ENCODE data around the gene SLIT3.
A peak's percentile ranks its signal among the peaks of the same experiment; 100 is the strongest.

Gene SLIT3

GRCh38 chr5:168865968-168866367, 435.0 kb downstream of the SLIT3 start:
- Histone ChIP-seq H3K4me2 (ENCODE audit: low read length) (no peak overlapping the region), H3K4me3 (ENCODE audit: low read depth, low read length) (no peak overlapping the region), H3K9me3 (ENCODE audit: control insufficient read depth, low read length) (no peaks in the 10 kb centered on the region), H3K79me2 (peaks cover 19% of the 10 kb centered on the region), H2AFZ (peak overlapping the region; percentile 21), H3K9ac (no peak overlapping the region), H3K27me3 (ENCODE audit: control insufficient read depth, insufficient read depth, low read length) (no peaks in the 10 kb centered on the region), H3K36me3 (ENCODE audit: control insufficient read depth, insufficient read depth, low read length) (no peaks in the 10 kb centered on the region), H3K4me1 (peaks cover 23% of the 10 kb centered on the region), H3K27ac (peak overlapping the region; percentile 80)
- TF ChIP-seq CTCF (IDR thresholded peaks at IDR 0.05): no peak

GRCh38 chr5:168863021-168863420, 437.9 kb downstream of the SLIT3 start:
- peaks cover 32% of the 10 kb centered on the region for H3K79me2 ChIP-seq
- no peak overlapping the region for H3K4me3 ChIP-seq (ENCODE audit: low read depth, low read length)
- no peaks in the 10 kb centered on the region for H3K9me3 ChIP-seq (ENCODE audit: control insufficient read depth, low read length)
- no peak for TF ChIP-seq CTCF (IDR thresholded peaks at IDR 0.05)
- H3K4me2 ChIP-seq (ENCODE audit: low read length): no peak overlapping the region
- no peaks in the 10 kb centered on the region for H3K27me3 ChIP-seq (ENCODE audit: control insufficient read depth, insufficient read depth, low read length)
- H3K36me3 ChIP-seq (ENCODE audit: control insufficient read depth, insufficient read depth, low read length): no peaks in the 10 kb centered on the region
- no peak overlapping the region for H3K27ac ChIP-seq
- H3K4me1 ChIP-seq: peaks cover 22% of the 10 kb centered on the region
- no peak overlapping the region for H2AFZ ChIP-seq
- no peak overlapping the region for H3K9ac ChIP-seq

- no peak for TF ChIP-seq CTCF (IDR thresholded peaks at IDR 0.05)
- H3K9me3 ChIP-seq (ENCODE audit: control insufficient read depth, low read length): no peaks in the 10 kb centered on the region
- no peak overlapping the region for H3K9ac ChIP-seq
- H3K27me3 ChIP-seq (ENCODE audit: control insufficient read depth, insufficient read depth, low read length): no peaks in the 10 kb centered on the region
- H3K4me3 ChIP-seq (ENCODE audit: low read depth, low read length): no peak overlapping the region
- H3K36me3 ChIP-seq (ENCODE audit: control insufficient read depth, insufficient read depth, low read length): no peaks in the 10 kb centered on the region
- H3K27ac ChIP-seq: no peak overlapping the region
- H3K4me1 ChIP-seq: peaks cover 11% of the 10 kb centered on the region
- no peak overlapping the region for H2AFZ ChIP-seq
- H3K79me2 ChIP-seq: peaks cover 35% of the 10 kb centered on the region
- H3K4me2 ChIP-seq (ENCODE audit: low read length): no peak overlapping the region
Measured at GRCh38 chr5:168860503-168860902, 440.4 kb downstream of the SLIT3 start.

GRCh38 chr5:168860081-168860480, 440.9 kb downstream of the SLIT3 start:
- Histone ChIP-seq H3K27me3 (ENCODE audit: control insufficient read depth, insufficient read depth, low read length) (no peaks in the 10 kb centered on the region), H3K4me1 (peaks cover 11% of the 10 kb centered on the region), H3K27ac (no peak overlapping the region), H3K4me2 (ENCODE audit: low read length) (no peak overlapping the region), H3K36me3 (ENCODE audit: control insufficient read depth, insufficient read depth, low read length) (no peaks in the 10 kb centered on the region), H3K9me3 (ENCODE audit: control insufficient read depth, low read length) (no peaks in the 10 kb centered on the region), H3K79me2 (peaks cover 38% of the 10 kb centered on the region), H3K4me3 (ENCODE audit: low read depth, low read length) (no peak overlapping the region), H3K9ac (no peak overlapping the region), H2AFZ (no peak overlapping the region)
- TF ChIP-seq CTCF (IDR thresholded peaks at IDR 0.05): no peak

- Histone ChIP-seq H3K36me3 (ENCODE audit: control insufficient read depth, insufficient read depth, low read length) (no peaks in the 10 kb centered on the region), H3K79me2 (peaks cover 38% of the 10 kb centered on the region), H3K4me1 (peaks cover 11% of the 10 kb centered on the region), H3K27me3 (ENCODE audit: control insufficient read depth, insufficient read depth, low read length) (no peaks in the 10 kb centered on the region), H3K4me2 (ENCODE audit: low read length) (no peak overlapping the region), H3K9ac (no peak overlapping the region), H3K9me3 (ENCODE audit: control insufficient read depth, low read length) (no peaks in the 10 kb centered on the region), H3K27ac (no peak overlapping the region), H2AFZ (no peak overlapping the region), H3K4me3 (ENCODE audit: low read depth, low read length) (no peak overlapping the region)
- TF ChIP-seq CTCF (IDR thresholded peaks at IDR 0.05): no peak
Measured at GRCh38 chr5:168859471-168859870, 441.5 kb downstream of the SLIT3 start.
